GM18951 (cell line): ENCODE measurements around the gene TSPAN18.

Experiments used
- POLR2A ChIP-seq: IDR thresholded peaks from 4 replicates; pipeline ENCODE4 v1.6.1; 2011; ENCODE audit warnings: mild to moderate bottlenecking; ENCODE audit not compliant: insufficient read length, insufficient read depth; ENCODE audit errors: extremely low read depth
- in situ Hi-C: fragments of 300-500 bp; cut with MboI; formaldehyde crosslinking; loops from one replicate; pipeline ENCODE4 v1.12.0; 2022; ENCODE audit warnings: low sequenced_read_pairs, mixed read lengths, inconsistent platforms; ENCODE audit not compliant: unreplicated experiment

The TSPAN18 gene

GRCh38 chr11:44815917-44816456 lies 89.2 kb downstream of the TSPAN18 start:
- TF ChIP-seq POLR2A, result no peak
- in situ Hi-C loops, result no loop called here

- no peak for TF ChIP-seq POLR2A
- in situ Hi-C loops, result no loop called here
Observed at GRCh38 chr11:44816761-44817160, 90.0 kb downstream of the TSPAN18 start.

DNA sequence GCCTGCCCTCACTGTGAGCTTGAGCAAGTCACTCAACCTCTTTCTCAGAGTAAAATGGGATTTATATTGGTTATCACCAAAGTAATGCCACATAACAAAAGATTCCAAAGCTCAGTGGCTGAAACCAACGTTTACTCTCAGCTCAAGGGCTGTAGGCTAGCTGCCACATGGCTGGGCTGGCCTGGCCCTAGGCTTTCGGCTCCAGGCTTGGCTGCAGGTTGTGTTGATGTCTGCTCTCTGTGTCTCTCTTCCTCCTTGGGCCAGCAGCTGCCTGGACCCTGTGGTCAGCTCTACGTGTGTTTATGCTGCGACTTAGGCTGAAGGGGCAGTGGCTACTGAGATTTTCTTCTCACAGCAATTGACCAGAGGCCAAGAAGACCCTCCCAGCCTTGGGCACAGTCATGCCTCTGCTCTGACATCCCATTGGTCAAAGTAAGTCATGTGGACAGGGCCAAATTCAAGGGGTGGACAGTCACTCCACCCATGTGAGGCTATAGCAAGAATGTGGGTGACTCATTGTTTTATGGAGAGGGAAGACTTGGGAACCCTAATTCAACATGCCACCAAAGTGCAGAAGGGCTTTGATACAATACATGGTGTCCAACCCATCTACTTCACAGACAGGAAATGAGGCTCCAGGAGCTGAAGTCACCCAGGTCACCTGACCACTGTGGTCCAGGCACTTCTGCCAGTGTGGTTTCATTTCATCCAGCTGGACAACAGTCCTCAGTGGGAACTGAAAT lies 90.6 kb downstream of the TSPAN18 start:
- no peak for TF ChIP-seq POLR2A
- in situ Hi-C loops, result no loop called here

- in situ Hi-C loops, result no loop called here
- no peak for TF ChIP-seq POLR2A
Observed at GRCh38 chr11:44818110-44818509, 91.3 kb downstream of the TSPAN18 start.

- no peak for TF ChIP-seq POLR2A
- in situ Hi-C loops, result no loop called here
Observed at GRCh38 chr11:44819346-44819745, 92.6 kb downstream of the TSPAN18 start.

GRCh38 chr11:44822369-44822768 lies 95.6 kb downstream of the TSPAN18 start:
- in situ Hi-C loops, result no loop called here
- no peak for TF ChIP-seq POLR2A

DNA sequence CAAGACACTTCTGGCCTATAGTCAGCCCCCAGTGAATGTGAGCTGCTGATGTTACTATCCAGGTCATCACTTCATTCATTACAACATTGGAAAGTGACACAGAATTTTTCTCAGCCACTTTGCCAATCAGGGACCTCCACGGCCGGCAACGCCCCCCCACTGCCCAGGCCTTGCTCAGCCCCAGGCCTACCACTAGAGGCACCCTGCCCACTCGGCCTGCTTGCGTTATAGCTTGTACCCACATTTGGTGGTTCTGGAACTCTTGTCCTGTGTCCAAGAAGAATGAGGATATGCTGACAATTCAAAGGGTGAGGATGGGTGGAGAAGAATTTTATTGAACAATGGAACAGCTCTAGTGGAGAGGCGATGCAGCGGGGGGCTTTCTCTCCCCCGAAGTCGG lies 96.2 kb downstream of the TSPAN18 start:
- in situ Hi-C loops, result no loop called here

GRCh38 chr11:44823868-44824267 lies 97.1 kb downstream of the TSPAN18 start:
- in situ Hi-C loops, result no loop called here
- no peak for TF ChIP-seq POLR2A

More for the DNA sequence above, 96.2 kb downstream of the TSPAN18 start:
- TF ChIP-seq POLR2A, result no peak

DNA sequence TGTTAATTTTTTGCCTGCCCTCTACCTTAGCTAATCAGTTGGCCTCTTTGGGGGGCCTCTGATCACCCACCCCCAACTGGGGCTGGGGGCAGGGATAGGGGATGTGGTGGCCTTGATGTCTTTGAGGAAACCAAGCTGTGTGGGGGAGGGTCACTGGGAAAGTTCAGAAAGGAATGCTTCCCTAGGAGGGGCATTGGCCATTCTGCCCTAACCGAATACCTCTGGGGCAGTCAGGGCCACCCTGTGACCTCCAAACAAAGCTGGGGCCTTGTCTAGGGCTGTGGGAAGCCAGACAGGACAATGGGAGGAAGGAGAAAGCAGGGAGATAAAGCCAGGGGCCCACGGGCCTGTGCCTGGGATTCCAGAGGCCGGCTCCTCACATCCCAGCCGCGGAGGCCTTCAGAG lies 97.5 kb downstream of the TSPAN18 start:
- in situ Hi-C loops, result no loop called here
- TF ChIP-seq POLR2A, result no peak

DNA sequence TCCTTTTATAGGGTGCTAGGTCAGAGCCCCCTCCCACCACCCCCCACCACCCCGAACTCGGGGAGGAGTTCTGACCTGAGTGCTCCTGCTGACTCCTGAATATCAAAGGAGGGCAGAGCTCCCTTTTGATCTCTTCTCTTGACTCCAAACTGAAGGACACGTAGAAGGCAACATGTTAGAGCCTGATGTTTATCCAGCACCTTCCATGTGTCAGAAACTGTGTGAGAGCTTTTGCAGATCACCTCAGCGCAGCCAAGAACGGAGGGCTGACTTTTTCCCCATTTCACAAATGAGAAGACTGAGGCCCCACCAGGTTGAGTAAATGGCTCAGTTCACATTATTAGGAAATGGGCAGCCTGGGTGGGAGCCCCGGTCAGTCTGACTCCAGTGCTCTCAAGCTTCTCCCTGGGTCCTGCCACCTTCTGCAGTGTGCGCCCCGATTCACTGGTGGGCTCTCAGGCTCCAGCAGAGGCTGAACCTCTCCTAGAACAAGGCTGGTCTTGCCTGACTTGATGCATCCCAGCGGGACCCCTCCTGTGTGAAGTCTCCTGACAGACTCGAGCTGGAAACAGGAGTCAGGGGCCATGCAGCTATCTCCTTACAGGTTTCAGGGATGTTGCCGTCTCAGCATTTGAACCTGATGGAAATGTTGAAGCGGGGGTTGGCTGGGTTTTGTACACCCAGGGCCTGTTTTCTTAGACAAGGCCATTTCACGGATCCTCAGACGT lies 98.5 kb downstream of the TSPAN18 start:
- no peak for TF ChIP-seq POLR2A
- in situ Hi-C loops, result no loop called here

DNA sequence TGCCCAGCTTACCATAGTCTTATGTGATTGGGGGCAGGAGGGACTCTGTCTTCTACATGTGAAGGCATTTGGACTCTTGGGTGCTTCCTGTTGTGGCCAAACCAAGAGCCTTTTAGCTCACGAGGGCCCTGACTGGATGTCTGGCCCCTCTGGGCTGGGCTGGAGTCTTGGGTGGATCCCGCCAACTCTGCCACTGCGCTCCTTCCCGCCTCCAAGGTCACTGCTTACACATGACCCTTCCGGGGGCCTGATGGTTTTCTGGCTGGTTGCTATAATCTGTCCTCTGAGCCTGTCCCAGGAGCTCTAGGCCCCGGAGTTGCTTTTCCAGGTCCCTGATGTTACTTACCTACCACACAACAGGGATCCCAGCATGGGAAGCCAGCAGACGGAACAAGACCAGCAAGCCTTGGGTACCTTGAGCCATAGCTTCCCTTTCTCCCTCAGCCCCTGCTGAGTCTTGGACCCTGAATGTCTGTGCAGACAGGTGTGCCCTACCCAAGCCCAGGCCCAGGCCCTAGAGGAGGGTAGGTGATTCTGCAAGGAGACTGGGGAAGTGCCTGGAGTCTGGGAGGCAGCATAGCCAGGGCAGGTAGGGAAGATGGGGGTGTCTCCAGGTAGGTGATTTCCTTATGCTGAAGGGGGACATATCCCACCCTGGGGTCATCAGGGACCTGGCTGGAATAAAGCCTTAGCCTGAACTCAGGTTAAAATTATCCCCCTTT lies 100.3 kb downstream of the TSPAN18 start:
- TF ChIP-seq POLR2A, result no peak
- in situ Hi-C loops, result no loop called here

DNA sequence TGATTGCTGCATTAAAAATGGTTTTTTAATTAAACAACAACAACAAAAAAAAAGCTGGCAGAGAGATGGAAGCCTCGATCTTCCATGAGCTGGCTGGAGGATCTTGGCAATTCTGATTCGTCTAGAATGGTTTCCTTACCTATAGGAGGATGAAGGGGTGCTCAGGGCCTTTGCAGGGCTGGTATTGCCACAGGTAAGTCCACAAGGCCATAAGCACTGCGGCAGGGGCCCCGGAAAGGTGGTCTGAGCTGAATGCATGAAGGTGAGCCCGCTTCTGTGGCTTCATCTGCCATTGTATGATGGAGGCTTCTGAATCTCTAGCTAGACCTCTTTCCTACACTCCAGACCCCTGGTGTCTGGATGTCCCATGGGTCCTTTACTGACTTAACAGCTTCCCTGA lies 101.5 kb downstream of the TSPAN18 start:
- no peak for TF ChIP-seq POLR2A
- in situ Hi-C loops, result no loop called here

GRCh38 chr11:44829838-44830237 lies 103.1 kb downstream of the TSPAN18 start:
- in situ Hi-C loops, result no loop called here
- TF ChIP-seq POLR2A, result no peak

- TF ChIP-seq POLR2A, result no peak
- in situ Hi-C loops, result no loop called here
Observed at GRCh38 chr11:44831605-44832394, 105.0 kb downstream of the TSPAN18 start.
